Central memory CD8-positive, alpha-beta T cell (primary cell): Measurements from ENCODE around the gene SLC25A12.
A peak's percentile ranks its signal among the peaks of the same experiment; 100 is the strongest.

Experiments used
- ATAC-seq: fragments of 150-1000 bp; cut with Tn5 transposase; replicated peaks from 2 replicates; pipeline ENCODE4 v1.10.0; 2022; ENCODE audit warnings: mild to moderate bottlenecking, moderate FRiP score, moderate number of reproducible peaks; ENCODE audit not compliant: poor library complexity, severe bottlenecking; ENCODE audit errors: extremely low read depth
- DNase-seq, 2 donors: peaks; one replicate each; pipeline ENCODE4 v3.0.0; 2021; ENCODE audit warnings: low spot score in 2 of 2
- H3K27ac Mint-ChIP-seq: one replicate; pipeline ENCODE4 v1.8.0; 2022; ENCODE audit warnings: low read depth, mild to moderate bottlenecking, moderate library complexity, mixed read lengths
- H3K27me3 Mint-ChIP-seq: one replicate; pipeline ENCODE4 v1.8.0; 2022; ENCODE audit warnings: mixed read lengths
- H3K36me3 Mint-ChIP-seq: one replicate; pipeline ENCODE4 v1.8.0; 2022; ENCODE audit warnings: mild to moderate bottlenecking, moderate library complexity, mixed read lengths; ENCODE audit not compliant: insufficient read depth
- H3K4me1 Mint-ChIP-seq: one replicate; pipeline ENCODE4 v1.8.0; 2022; ENCODE audit warnings: mixed read lengths
- H3K4me3 Mint-ChIP-seq: one replicate; pipeline ENCODE4 v1.8.0; 2022; ENCODE audit warnings: mild to moderate bottlenecking, moderate library complexity, mixed read lengths
- H3K9me3 Mint-ChIP-seq: one replicate; pipeline ENCODE4 v1.8.0; 2022; ENCODE audit warnings: mixed read lengths

SLC25A12 gene, protein sequence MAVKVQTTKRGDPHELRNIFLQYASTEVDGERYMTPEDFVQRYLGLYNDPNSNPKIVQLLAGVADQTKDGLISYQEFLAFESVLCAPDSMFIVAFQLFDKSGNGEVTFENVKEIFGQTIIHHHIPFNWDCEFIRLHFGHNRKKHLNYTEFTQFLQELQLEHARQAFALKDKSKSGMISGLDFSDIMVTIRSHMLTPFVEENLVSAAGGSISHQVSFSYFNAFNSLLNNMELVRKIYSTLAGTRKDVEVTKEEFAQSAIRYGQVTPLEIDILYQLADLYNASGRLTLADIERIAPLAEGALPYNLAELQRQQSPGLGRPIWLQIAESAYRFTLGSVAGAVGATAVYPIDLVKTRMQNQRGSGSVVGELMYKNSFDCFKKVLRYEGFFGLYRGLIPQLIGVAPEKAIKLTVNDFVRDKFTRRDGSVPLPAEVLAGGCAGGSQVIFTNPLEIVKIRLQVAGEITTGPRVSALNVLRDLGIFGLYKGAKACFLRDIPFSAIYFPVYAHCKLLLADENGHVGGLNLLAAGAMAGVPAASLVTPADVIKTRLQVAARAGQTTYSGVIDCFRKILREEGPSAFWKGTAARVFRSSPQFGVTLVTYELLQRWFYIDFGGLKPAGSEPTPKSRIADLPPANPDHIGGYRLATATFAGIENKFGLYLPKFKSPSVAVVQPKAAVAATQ

DNA sequence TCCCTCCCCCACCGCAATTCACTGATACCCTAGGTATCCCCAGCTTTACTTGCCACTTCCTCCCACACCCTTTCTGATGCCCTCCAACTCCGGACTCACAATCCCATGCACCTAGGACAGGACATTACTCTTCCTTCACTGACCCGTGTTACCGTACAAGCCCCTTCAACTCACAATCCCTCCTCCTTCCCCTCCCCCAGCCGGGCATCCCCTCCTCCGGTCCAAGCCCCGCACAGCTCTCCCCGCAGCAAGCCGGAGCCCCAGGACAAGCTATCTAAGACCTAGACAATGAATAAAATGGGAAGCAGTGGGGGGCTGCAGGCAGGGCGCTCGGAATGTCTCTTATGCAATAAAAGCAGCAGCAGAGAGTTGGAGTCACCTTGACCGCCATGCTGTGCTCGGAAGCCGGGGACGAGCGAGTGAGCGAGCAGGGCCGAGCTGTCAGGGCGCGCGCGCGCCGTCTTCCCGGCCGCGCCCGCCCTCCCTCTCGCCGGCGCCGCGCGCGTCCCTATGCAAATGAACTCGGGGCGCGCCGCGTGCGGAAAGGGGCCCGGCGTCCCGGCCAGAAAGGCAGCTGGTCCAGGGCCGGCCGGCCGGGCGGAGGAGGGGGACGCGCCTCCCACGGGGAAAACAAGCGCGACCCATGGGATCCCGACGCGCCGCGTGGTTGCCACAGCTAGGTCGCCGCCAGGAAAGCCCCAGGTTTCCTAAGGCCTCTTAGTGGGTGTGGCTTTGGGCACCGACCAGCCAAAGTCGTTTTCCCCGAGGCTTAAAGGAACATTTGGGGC is at the start of gene SLC25A12:
SLC25A12 (minus strand) TSS at position 421 of the 788 bp plus-strand sequence; CDS start at position 391, 30 bp downstream.
- Mint-ChIP-seq H3K9me3 (no peaks in the 10 kb centered on the region), H3K36me3 (peaks cover 7% of the 10 kb centered on the region), H3K27me3 (no peaks in the 10 kb centered on the region), H3K4me3 (peak within 1 kb of the TSS; percentile 98), H3K27ac (peak within 1 kb of the TSS; percentile 85), H3K4me1 (peaks cover 41% of the 10 kb centered on the region)
- ATAC-seq (peak; percentile 96), DNase-seq (peak; percentile 31 to 39)

DNA sequence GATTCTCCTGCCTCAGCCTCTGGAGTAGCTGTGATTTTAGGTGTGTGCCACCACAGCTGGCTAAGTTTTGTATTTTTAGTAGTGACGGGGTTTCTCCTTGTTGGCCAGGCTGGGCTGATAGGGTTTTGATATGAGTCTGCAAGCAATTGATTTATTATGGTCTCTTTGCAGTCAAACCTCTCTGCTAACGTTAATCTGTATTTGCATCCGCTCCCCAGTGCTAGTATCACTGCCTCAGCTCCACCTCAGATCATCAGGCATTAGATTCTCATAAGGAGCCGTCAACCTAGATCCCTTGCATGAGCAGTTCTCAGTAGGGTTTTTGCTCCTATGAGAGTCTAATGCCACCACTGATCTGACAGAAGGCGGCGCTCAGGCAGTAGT is 47.3 kb upstream of the SLC25A12 start:
- Mint-ChIP-seq H3K9me3 (no peaks in the 10 kb centered on the region), H3K36me3 (no peaks in the 10 kb centered on the region), H3K27me3 (no peaks in the 10 kb centered on the region), H3K4me3 (no peak overlapping the region), H3K4me1 (peaks cover 28% of the 10 kb centered on the region), H3K27ac (no peak overlapping the region)
- DNase-seq = no peak
- ATAC-seq = no peak

DNA sequence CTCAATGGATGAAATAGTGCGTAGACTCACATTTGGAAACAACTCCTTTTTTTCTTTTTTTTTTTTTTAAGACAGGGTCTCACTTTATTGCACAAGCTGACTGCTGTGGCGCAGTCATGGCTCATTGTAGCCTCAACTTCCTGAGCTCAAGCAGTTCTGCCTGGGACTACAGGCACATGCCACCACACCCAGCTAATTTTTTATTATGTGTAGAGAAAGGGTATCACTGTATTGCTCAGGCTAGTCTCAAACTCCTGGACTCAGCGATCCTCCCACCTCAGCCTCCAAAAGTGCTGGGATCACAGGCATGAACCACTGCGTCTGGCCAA is 45.7 kb upstream of the SLC25A12 start:
- no peak overlapping the region for H3K27ac Mint-ChIP-seq
- no peak for ATAC-seq

DNA sequence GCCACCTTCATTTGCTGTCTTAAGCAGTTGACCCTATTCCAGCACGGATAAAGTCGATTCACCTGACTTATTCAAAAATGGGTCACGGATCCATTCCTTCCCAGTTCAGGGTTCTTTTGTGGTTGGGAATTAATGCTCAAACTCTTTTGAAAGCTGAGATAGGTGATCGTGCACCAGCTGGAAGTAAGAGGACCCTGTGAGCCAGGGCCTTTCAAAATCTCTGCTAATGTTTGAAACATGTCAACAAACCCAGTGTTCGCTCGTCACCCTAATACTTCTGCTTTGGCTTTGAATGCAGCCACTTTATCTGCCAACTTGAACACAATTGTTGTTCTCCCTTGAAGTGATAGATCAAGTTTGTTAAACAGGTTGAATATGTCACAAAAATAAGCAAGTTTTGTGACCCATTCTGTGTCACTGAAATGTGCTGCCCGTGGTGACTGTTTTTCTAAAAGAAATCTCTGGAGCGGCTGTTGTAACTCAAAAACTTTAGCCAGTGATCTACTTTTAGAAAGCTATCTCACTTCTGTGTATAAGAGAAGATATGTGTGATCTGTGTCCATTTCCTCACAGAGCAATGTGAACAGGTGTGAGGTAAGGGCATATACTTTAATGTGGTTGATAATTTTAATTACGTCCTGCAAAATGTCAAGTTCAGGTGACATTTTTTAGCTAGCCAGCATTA is 45.2 kb upstream of the SLC25A12 start:
- Mint-ChIP-seq H3K4me3 (no peak overlapping the region), H3K9me3 (no peaks in the 10 kb centered on the region), H3K4me1 (peaks cover 41% of the 10 kb centered on the region), H3K27me3 (no peaks in the 10 kb centered on the region), H3K36me3 (peaks cover 1% of the 10 kb centered on the region), H3K27ac (no peak overlapping the region)
- ATAC-seq = no peak
- DNase-seq = no peak

More for the DNA sequence above, 45.7 kb upstream of the SLC25A12 start:
- peaks cover 37% of the 10 kb centered on the region for H3K4me1 Mint-ChIP-seq
- no peak for DNase-seq
- H3K9me3 Mint-ChIP-seq = no peaks in the 10 kb centered on the region
- H3K27me3 Mint-ChIP-seq = no peaks in the 10 kb centered on the region
- no peak overlapping the region for H3K4me3 Mint-ChIP-seq
- peaks cover 1% of the 10 kb centered on the region for H3K36me3 Mint-ChIP-seq

DNA sequence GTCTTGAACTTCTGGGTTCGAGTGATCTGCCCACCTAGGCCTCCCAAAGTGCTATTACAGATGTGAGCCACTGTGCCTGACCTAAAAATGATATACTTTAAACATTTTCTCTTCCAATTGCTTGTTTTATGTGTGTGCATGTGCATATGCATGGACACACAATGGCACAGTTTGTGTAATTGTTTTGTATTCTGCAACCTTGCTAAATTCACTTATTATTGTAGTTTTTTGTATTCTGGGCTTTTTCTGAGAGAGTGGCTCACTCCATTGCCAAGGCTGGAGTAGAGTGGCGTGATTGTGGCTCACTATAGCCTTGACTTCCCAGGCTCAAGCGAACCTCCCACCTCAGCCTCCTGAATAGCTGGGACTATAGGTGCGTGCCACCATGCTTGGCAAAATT is 36.3 kb upstream of the SLC25A12 start:
- H3K4me3 Mint-ChIP-seq = no peak overlapping the region
- no peak overlapping the region for H3K27ac Mint-ChIP-seq
- no peak for ATAC-seq
- peaks cover 47% of the 10 kb centered on the region for H3K4me1 Mint-ChIP-seq
- H3K36me3 Mint-ChIP-seq = peaks cover 13% of the 10 kb centered on the region
- H3K9me3 Mint-ChIP-seq = no peaks in the 10 kb centered on the region
- no peaks in the 10 kb centered on the region for H3K27me3 Mint-ChIP-seq
- no peak for DNase-seq

DNA sequence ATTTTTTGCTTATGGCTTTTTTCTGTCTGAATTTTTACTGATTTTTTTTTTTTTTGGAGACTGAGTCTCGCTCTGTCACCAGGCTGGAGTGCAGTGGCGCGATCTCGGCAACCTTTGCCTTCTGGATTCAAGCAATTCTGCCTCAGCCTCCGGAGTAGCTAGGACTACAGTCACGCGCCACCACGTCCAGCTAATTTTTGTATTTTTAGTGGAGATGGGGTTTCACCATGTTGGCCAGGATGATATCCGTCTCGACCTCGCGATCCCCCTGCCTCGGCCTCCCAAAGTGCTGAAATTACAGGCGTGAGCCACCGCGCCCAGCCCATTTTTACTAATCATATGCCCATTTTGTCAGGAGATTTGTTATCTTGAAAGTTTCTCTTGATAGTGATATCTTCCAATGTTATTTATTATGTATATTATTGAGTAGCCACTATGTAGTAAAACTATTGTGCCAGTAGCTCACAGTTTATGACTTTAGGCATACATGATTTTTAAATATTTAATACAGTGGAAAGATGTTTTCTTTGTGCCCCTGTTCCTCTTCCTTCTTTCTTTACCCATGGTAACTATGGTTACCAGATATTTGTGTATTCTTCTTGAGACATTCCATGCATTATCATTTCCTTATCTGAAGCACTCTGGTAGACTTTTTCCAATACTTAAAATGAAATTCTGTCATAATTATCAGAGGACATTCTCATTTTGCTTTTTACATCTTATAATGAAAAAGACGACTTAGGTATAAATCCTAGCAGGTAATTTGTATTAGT is 30.3 kb upstream of the SLC25A12 start:
- peaks cover 23% of the 10 kb centered on the region for H3K36me3 Mint-ChIP-seq
- H3K27me3 Mint-ChIP-seq = no peaks in the 10 kb centered on the region
- H3K4me3 Mint-ChIP-seq = peak overlapping the region; percentile 10
- ATAC-seq (no peak), DNase-seq (no peak)
- H3K27ac Mint-ChIP-seq = peak overlapping the region; percentile 56
- no peaks in the 10 kb centered on the region for H3K9me3 Mint-ChIP-seq
- peaks cover 54% of the 10 kb centered on the region for H3K4me1 Mint-ChIP-seq

DNA sequence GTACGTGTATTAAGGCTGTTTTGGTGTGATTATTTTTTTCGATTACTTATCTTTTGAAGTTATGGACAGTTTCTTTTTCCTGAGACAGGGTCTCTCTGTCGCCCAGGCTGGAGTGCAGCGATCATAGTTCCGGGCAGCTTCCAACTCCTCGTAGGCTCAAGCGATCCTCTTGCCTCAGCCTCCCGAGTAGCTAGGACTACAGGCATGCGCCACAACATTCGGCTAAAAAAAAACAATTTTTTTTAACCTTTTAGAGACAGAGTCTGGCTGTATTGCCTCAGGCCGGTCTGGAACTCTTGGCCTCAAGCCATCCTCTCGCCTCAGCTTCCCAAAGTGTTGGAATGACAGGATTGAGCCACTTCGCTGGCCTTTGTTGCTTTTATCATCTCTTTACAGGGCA is 29.2 kb upstream of the SLC25A12 start:
- peak overlapping the region; percentile 94 for H3K4me3 Mint-ChIP-seq
- no peaks in the 10 kb centered on the region for H3K9me3 Mint-ChIP-seq

DNA sequence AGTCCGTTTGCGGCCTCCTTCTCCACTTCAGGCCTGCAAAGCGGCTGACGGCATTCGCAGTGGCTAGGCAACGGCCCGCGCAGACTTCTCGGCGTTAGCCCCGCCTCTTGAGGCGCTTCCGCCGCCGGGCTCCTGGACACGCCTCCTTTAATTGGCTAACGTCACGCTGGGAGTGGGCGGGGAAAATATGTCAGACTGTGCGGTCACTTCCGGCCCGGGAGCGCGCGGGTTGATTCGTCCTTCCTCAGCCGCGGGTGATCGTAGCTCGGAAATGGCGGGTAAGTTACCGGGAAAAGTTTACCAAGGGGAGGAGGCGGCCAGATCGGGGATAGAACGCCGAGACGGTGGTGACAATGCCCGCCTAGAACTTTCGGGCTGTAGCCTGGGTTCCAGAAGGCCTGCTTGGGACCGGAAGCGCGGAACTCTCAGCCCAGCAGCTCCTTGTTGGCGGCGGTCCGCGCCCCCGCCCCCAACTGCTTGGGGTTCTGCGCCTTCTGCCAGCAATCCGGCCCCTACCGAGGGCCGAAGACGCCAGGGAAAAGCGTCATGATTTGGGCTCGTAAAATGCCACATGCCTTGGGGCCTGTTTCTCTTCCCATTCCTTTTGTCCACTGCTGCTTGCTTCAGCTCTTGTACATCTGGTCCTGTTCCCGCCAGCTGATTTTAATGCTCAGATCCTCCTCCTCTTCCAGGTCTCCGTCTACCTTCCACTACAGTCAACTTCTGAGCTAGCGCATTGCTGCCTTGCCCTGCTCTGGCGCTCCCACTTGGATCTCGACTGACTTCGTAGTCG is 28.4 kb upstream of the SLC25A12 start, which contains the start of gene HAT1:
HAT1 (plus strand) TSS at position 232 of the 793 bp plus-strand sequence; CDS start at position 272, 40 bp downstream.
- Mint-ChIP-seq H3K27me3 (no peaks in the 10 kb centered on the region), H3K4me1 (peaks cover 36% of the 10 kb centered on the region), H3K36me3 (peaks cover 18% of the 10 kb centered on the region), H3K27ac (peak within 1 kb of the TSS; percentile 97), H3K9me3 (no peaks in the 10 kb centered on the region), H3K4me3 (peak within 1 kb of the TSS; percentile 94)
- peak; percentile 95 for ATAC-seq
- DNase-seq = peak; percentile 96 to 97

More for the DNA sequence above, 29.2 kb upstream of the SLC25A12 start:
- Mint-ChIP-seq H3K27ac (peak overlapping the region; percentile 97), H3K36me3 (peaks cover 19% of the 10 kb centered on the region), H3K27me3 (no peaks in the 10 kb centered on the region), H3K4me1 (peaks cover 43% of the 10 kb centered on the region)
- no peak for DNase-seq
- ATAC-seq = no peak

DNA sequence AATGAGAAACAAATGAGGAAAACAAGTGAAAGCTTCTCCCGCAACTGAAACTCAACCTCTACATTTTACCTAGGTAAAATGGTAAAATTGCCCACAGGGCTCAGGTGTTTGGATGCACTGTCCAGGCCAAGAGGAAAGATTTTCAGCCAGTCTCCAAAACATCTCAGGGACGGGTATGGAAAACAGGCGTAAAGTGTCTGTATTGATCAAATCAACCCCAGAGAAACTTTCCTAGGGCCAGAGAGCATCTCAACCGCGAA is 27.9 kb upstream of the SLC25A12 start:
- Mint-ChIP-seq H3K9me3 (no peaks in the 10 kb centered on the region), H3K27me3 (no peaks in the 10 kb centered on the region), H3K36me3 (peaks cover 18% of the 10 kb centered on the region), H3K4me1 (peaks cover 31% of the 10 kb centered on the region), H3K27ac (peak overlapping the region; percentile 97), H3K4me3 (peak overlapping the region; percentile 94)
- no peak for DNase-seq
- peak; percentile 8 for ATAC-seq

DNA sequence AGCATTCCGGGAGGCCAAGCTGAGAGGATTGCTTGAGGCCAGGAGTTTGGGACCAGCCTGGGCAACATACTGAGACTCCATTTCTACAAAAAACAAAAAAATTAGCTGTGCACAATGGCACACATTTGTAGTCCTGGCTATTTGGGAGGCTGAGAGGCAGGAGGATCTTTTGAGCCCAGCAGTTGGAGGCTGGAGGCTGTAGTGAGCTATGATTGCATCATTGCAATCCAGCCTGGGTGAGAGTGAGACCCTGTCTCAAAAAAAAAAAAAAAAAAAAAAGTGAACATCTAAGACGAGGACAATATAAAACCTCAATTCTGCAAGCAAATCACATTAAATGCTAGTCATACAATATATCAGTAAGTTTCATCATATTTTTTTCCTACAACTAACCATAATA is 25.4 kb upstream of the SLC25A12 start:
- no peak overlapping the region for H3K27ac Mint-ChIP-seq
- DNase-seq (no peak), ATAC-seq (no peak)
- no peaks in the 10 kb centered on the region for H3K9me3 Mint-ChIP-seq
- peaks cover 26% of the 10 kb centered on the region for H3K4me1 Mint-ChIP-seq
- no peaks in the 10 kb centered on the region for H3K27me3 Mint-ChIP-seq
- peaks cover 7% of the 10 kb centered on the region for H3K36me3 Mint-ChIP-seq
- no peak overlapping the region for H3K4me3 Mint-ChIP-seq

DNA sequence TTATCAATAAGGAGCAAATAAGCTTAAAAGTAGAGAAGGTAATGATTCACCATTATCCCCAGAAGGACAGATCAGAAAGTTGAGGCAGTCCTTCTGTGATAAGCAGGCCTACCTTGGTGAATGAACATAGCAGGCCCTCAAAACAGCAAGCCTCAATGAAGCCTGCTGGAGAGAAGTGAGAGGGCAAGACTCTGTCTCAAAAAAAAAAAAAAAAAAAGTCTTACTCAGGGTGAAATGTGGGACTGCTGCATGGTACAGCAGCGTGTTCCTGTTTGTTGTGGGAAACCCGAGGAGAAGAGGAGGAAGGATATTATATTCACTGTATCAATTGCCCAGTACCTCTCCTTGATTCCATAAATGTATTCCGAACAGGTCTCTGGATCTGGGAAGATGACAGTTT is 19.5 kb upstream of the SLC25A12 start:
- Mint-ChIP-seq H3K4me3 (no peak overlapping the region), H3K27me3 (peaks cover 9% of the 10 kb centered on the region), H3K27ac (no peak overlapping the region), H3K9me3 (no peaks in the 10 kb centered on the region), H3K36me3 (peaks cover 2% of the 10 kb centered on the region), H3K4me1 (no peaks in the 10 kb centered on the region)
- no peak for DNase-seq
- ATAC-seq = no peak
